WTC11 (cell line): ENCODE results near the gene TCEAL4. TPM values are rescaled to one million over a fixed set of nuclear protein-coding genes. Genes with fewer than 3 reads are reported as not detected.

Experiments
- ATAC-seq: fragments of 200-7000 bp; cut with Tn5 transposase; 2 replicates; pipeline ENCODE4 v1.10.0; 2021; ENCODE audit warnings: mild to moderate bottlenecking, moderate library complexity
- CTCF ChIA-PET: fragments of 300-600 bp; sonication (Branson Sonifier 250); formaldehyde crosslinking; loops from one replicate; lab custom pipeline; 2021; ENCODE audit warnings: antibody characterized with exemption; lab: Charles Lee
- POLR2A ChIA-PET: fragments of 350-600 bp; sonication (Branson Sonifier 250); formaldehyde crosslinking; loops from one replicate; lab custom pipeline; 2021; ENCODE audit warnings: antibody characterized with exemption; lab: Charles Lee
- DNase-seq: peaks from one replicate; pipeline ENCODE4 v3.0.0; 2021; ENCODE audit warnings: low spot score
- H3K27ac Mint-ChIP-seq: 2 replicates; pipeline ENCODE4 v1.8.0; 2021; ENCODE audit warnings: mixed read lengths
- H3K27me3 Mint-ChIP-seq: 2 replicates; pipeline ENCODE4 v1.8.0; 2021; ENCODE audit warnings: low read depth, mild to moderate bottlenecking, moderate library complexity, mixed read lengths
- H3K36me3 Mint-ChIP-seq: 2 replicates; pipeline ENCODE4 v1.8.0; 2021; ENCODE audit warnings: mixed read lengths
- H3K4me1 Mint-ChIP-seq: 2 replicates; pipeline ENCODE4 v1.8.0; 2022; ENCODE audit warnings: mixed read lengths
- H3K4me3 Mint-ChIP-seq: 2 replicates; pipeline ENCODE4 v1.8.0; 2021; ENCODE audit warnings: mild to moderate bottlenecking, moderate library complexity, mixed read lengths
- H3K9me3 Mint-ChIP-seq: 2 replicates; pipeline ENCODE4 v1.8.0; 2021; ENCODE audit warnings: mixed read lengths
- ARID4B ChIP-seq: sonication (generic); formaldehyde crosslinking; IDR thresholded peaks from 2 replicates; pipeline ENCODE4 v1.8.0; 2023; ENCODE audit warnings: missing genetic modification reagents, mild to moderate bottlenecking, borderline replicate concordance
- ATF6 ChIP-seq: sonication (generic); formaldehyde crosslinking; IDR thresholded peaks from 2 replicates; pipeline ENCODE4 v1.8.1; 2023; ENCODE audit warnings: mild to moderate bottlenecking, missing genetic modification reagents
- CDX4 ChIP-seq: fragments of 250-450 bp; sonication (Bioruptor Pico); IDR thresholded peaks from 2 replicates; pipeline ENCODE4 v1.9.0; 2021; ENCODE audit warnings: moderate library complexity, mild to moderate bottlenecking, inconsistent platforms, borderline replicate concordance
- CREB1 ChIP-seq: sonication (generic); formaldehyde crosslinking; IDR thresholded peaks from 2 replicates; pipeline ENCODE4 v1.8.0; 2023; ENCODE audit warnings: mild to moderate bottlenecking, missing genetic modification reagents
- CTCF ChIP-seq: fragments of 200-600 bp; IDR thresholded peaks from 2 replicates; pipeline ENCODE4 v1.8.0; 2022; ENCODE audit warnings: antibody characterized with exemption
- E2F1 ChIP-seq: sonication (generic); formaldehyde crosslinking; IDR thresholded peaks from 2 replicates; pipeline ENCODE4 v1.8.0; 2022; ENCODE audit warnings: mild to moderate bottlenecking, missing genetic modification reagents
- EMX1 ChIP-seq: fragments of 250-450 bp; sonication (Bioruptor Pico); IDR thresholded peaks from 2 replicates; pipeline ENCODE4 v1.8.0; 2021; ENCODE audit warnings: mild to moderate bottlenecking
- IRF1 ChIP-seq: sonication (generic); formaldehyde crosslinking; IDR thresholded peaks from 2 replicates; pipeline ENCODE4 v1.8.0; 2023; ENCODE audit warnings: missing genetic modification reagents
- IRF2 ChIP-seq: sonication (generic); formaldehyde crosslinking; IDR thresholded peaks from 2 replicates; pipeline ENCODE4 v1.8.0; 2022; ENCODE audit warnings: low read depth, missing genetic modification reagents, borderline replicate concordance
- MAX ChIP-seq: sonication (generic); formaldehyde crosslinking; IDR thresholded peaks from 2 replicates; pipeline ENCODE4 v1.8.0; 2022; ENCODE audit warnings: mild to moderate bottlenecking, missing genetic modification reagents
- NFATC4 ChIP-seq: fragments of 250-450 bp; sonication (Bioruptor Pico); IDR thresholded peaks from 2 replicates; pipeline ENCODE4 v1.9.0; 2021; ENCODE audit warnings: mild to moderate bottlenecking
- NFYB ChIP-seq: sonication (generic); formaldehyde crosslinking; conservative IDR thresholded peaks from 2 replicates; pipeline ENCODE4 v1.8.0; 2022; ENCODE audit warnings: low read depth, missing genetic modification reagents
- NR1H2 ChIP-seq: sonication (generic); formaldehyde crosslinking; IDR thresholded peaks from 2 replicates; pipeline ENCODE4 v1.9.0; 2021; ENCODE audit warnings: mild to moderate bottlenecking, moderate library complexity, missing genetic modification reagents
- NR2C2 ChIP-seq: sonication (generic); formaldehyde crosslinking; IDR thresholded peaks from 2 replicates; pipeline ENCODE4 v1.8.0; 2022; ENCODE audit warnings: mild to moderate bottlenecking, missing genetic modification reagents
- NR3C1 ChIP-seq: sonication (generic); formaldehyde crosslinking; conservative IDR thresholded peaks from 2 replicates; pipeline ENCODE4 v1.8.1; 2023; ENCODE audit warnings: low read depth, mild to moderate bottlenecking, missing genetic modification reagents
- RORB ChIP-seq: fragments of 250-450 bp; sonication (Bioruptor Pico); IDR thresholded peaks from 2 replicates; pipeline ENCODE4 v1.9.0; 2021; ENCODE audit warnings: mild to moderate bottlenecking
- SP1 ChIP-seq: sonication (generic); formaldehyde crosslinking; conservative IDR thresholded peaks from 2 replicates; pipeline ENCODE4 v1.8.1; 2022; ENCODE audit warnings: missing genetic modification reagents
- ZNF232 ChIP-seq: sonication (generic); formaldehyde crosslinking; IDR thresholded peaks from 2 replicates; pipeline ENCODE4 v1.8.0; 2022; ENCODE audit warnings: mild to moderate bottlenecking, missing genetic modification reagents
- ZNF263 ChIP-seq: sonication (generic); formaldehyde crosslinking; IDR thresholded peaks from 2 replicates; pipeline ENCODE4 v1.8.1; 2022; ENCODE audit warnings: low read depth, mild to moderate bottlenecking, moderate library complexity, missing genetic modification reagents
- ZNF281 ChIP-seq: sonication (generic); formaldehyde crosslinking; IDR thresholded peaks from 2 replicates; pipeline ENCODE4 v1.8.0; 2023; ENCODE audit warnings: mild to moderate bottlenecking, missing genetic modification reagents
- ZNF416 ChIP-seq: fragments of 250-450 bp; sonication (Bioruptor Pico); IDR thresholded peaks from 2 replicates; pipeline ENCODE4 v1.9.0; 2021; ENCODE audit warnings: mild to moderate bottlenecking, inconsistent platforms
- total RNA-seq: library from RNA; stranded (reverse); gene quantifications from 3 replicates; pipeline ENCODE4 v1.2.3, GENCODE V29; 2021

Gene TCEAL4
- total RNA-seq, 1 experiment from 2014 or later = 46.4 TPM

- CTCF ChIA-PET = interaction anchor here (0.6 to 2.2 kb wide), 32 partner anchors 9 to 288 kb away, joined by 3 to 23 read pairs (median 4); partner anchors contain the start of genes RAB9B, TCEAL3 and TCEAL4
- Mint-ChIP-seq H3K27ac (peak overlapping the region; percentile 80), H3K36me3 (no peaks in the 10 kb centered on the region), H3K27me3 (no peaks in the 10 kb centered on the region), H3K4me3 (peak overlapping the region; percentile 90), H3K4me1 (peaks cover 10% of the 10 kb centered on the region), H3K9me3 (no peaks in the 10 kb centered on the region)
- peak; percentile 81 for ATAC-seq
- POLR2A ChIA-PET = interaction anchor here (0.6 to 1.4 kb wide), 7 partner anchors 10 to 729 kb away, joined by 3 to 8 read pairs (median 4); no protein-coding TSS in a partner anchor
- peak; percentile 71 for DNase-seq
- TF ChIP-seq IRF2 (CRISPR knock-in tag) = no peak
- no peak for TF ChIP-seq NR2C2
- TF ChIP-seq SP1 (CRISPR knock-in tag) = peak; percentile 36; the same call in 1 of the 2 replicates
- TF ChIP-seq ATF6 = no peak
- TF ChIP-seq RORB (CRISPR knock-in tag) = no peak
- TF ChIP-seq ZNF281 (CRISPR knock-in tag) = 0 out of 2 replicates have a peak, but pooled peaks have one; percentile 64
- no peak for TF ChIP-seq NR1H2 (CRISPR knock-in tag)
- no peak for TF ChIP-seq ZNF416 (CRISPR knock-in tag)
- TF ChIP-seq NFATC4 (CRISPR knock-in tag) = no peak
- TF ChIP-seq E2F1 (CRISPR knock-in tag) = no peak
- TF ChIP-seq MAX = peak; percentile 39; the same call in 1 of the 2 replicates
- TF ChIP-seq ZNF232 = no peak
- no peak for TF ChIP-seq EMX1 (CRISPR knock-in tag)
- TF ChIP-seq IRF1 (CRISPR knock-in tag) = no peak
- peak; percentile 94 for TF ChIP-seq ZNF263
- no peak for TF ChIP-seq CTCF
- no peak for TF ChIP-seq CREB1 (CRISPR knock-in tag)
- TF ChIP-seq ARID4B (CRISPR knock-in tag) = 0 out of 2 replicates have a peak, but pooled peaks have one; percentile 20
- no peak for TF ChIP-seq NFYB
- no peak for TF ChIP-seq NR3C1
- TF ChIP-seq CDX4 (CRISPR knock-in tag) = no peak
Measured at GRCh38 chrX:103629318-103630170, 44.2 kb downstream of the TCEAL4 start.
